Measurements from ENCODE around the gene COIL.

DNA sequence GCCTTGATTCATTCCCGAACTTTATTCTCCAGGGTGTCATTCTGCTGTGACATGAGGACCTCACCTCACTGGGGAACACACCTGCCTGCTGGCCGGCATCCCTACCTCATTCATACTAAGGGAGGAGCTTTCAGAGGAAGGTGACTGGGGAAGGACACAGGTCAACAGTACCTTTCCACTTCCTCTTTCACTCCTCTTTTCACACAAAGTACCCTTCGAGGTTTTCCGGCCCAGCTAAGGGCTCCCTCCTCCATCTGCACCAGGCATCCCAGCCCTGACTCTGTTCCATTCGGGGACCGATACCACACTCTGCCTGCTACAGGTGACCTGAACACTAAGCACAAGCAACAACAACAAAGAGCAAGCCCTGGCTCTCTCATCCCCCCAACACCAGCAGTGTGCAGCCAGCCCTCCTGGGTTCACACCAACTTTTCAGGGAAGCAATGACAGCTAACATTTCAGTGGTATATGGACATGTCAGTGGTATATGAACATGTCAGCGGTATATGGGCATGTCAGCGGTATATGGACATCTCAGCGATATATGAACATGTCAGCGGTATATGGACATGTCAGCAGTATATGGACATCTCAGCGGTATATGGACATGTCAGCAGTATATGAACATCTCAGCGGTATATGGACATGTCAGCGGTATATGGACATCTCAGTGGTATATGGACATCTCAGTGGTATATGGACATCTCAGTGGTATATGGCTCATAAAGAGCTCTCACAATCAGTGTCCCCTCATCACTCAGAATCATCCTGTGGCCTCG, 63.0 kb downstream of the COIL start:
- TF ChIP-seq, protein P1, sequence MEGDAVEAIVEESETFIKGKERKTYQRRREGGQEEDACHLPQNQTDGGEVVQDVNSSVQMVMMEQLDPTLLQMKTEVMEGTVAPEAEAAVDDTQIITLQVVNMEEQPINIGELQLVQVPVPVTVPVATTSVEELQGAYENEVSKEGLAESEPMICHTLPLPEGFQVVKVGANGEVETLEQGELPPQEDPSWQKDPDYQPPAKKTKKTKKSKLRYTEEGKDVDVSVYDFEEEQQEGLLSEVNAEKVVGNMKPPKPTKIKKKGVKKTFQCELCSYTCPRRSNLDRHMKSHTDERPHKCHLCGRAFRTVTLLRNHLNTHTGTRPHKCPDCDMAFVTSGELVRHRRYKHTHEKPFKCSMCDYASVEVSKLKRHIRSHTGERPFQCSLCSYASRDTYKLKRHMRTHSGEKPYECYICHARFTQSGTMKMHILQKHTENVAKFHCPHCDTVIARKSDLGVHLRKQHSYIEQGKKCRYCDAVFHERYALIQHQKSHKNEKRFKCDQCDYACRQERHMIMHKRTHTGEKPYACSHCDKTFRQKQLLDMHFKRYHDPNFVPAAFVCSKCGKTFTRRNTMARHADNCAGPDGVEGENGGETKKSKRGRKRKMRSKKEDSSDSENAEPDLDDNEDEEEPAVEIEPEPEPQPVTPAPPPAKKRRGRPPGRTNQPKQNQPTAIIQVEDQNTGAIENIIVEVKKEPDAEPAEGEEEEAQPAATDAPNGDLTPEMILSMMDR (IDR thresholded peaks at IDR 0.05): no peak
- no peak for TF ChIP-seq POLR2A (IDR thresholded peaks at IDR 0.05)
- no peak for TF ChIP-seq POLR2AphosphoS5 (IDR thresholded peaks at IDR 0.05)
